Endothelial cell of umbilical vein (primary cell): ENCODE data around the gene NECAB2. TPM values are rescaled to one million over a fixed set of nuclear protein-coding genes. Genes with fewer than 3 reads are reported as not detected.

Experiments
- BruUV-seq: library from RNA; stranded (reverse); fragments of 400-500 nt; replicated peaks from 2 replicates; lab custom pipeline; 2021; lab: Mats Ljungman, UMichigan
- CTCF ChIA-PET: fragments of 300-600, 350-600 bp; sonication (Branson Sonifier 250); formaldehyde crosslinking; loops from one replicate; lab custom pipeline; 2021; ENCODE audit warnings: antibody characterized with exemption, inconsistent platforms; lab: Charles Lee
- POLR2A ChIA-PET: fragments of 300-600, 350-600 bp; sonication (Branson Sonifier 250); formaldehyde crosslinking; loops from one replicate; lab custom pipeline; 2021; ENCODE audit warnings: antibody characterized with exemption, inconsistent platforms; lab: Charles Lee
- DNase-seq: peaks from one replicate; pipeline ENCODE4 v3.0.0-alpha.2; 2011; ENCODE audit warnings: low read depth, low spot score
- FAIRE-seq: peaks from 2 replicates; lab custom pipeline; 2011; peaks lifted over from hg19 to GRCh38; lab: Jason Lieb, UNC
- H2AFZ ChIP-seq: 2 replicates; pipeline ENCODE4 v1.6.0; 2012; ENCODE audit warnings: low read depth, low read length, control low read depth, inconsistent platforms
- H3K27ac ChIP-seq: 2 replicates; pipeline ENCODE4 v1.5.1; 2011; ENCODE audit warnings: low read depth, mild to moderate bottlenecking, control low read depth, low read length, moderate library complexity; ENCODE audit not compliant: insufficient read depth
- H3K27me3 ChIP-seq, 2 experiments: 2 replicates each; pipeline versions ENCODE4 v1.6.0 to v1.6.1; 2011; ENCODE audit warnings: low read length in 2 of 2, mixed read lengths in 1 of 2; ENCODE audit not compliant: control insufficient read depth in 2 of 2, insufficient read depth in 2 of 2
- H3K36me3 ChIP-seq, 2 experiments: 2 replicates in 1 of 2; 3 replicates in 1 of 2; pipeline ENCODE4 v1.5.1; 2011; ENCODE audit warnings: low read length in 2 of 2, mild to moderate bottlenecking in 1 of 2, moderate library complexity in 1 of 2; ENCODE audit not compliant: control insufficient read depth in 2 of 2, insufficient read depth in 2 of 2; ENCODE audit errors: extremely low read depth in 1 of 2
- H3K4me1 ChIP-seq: 3 replicates; pipeline ENCODE4 v1.5.1; 2011; ENCODE audit warnings: mild to moderate bottlenecking, low read length; ENCODE audit not compliant: control insufficient read depth, insufficient read depth; ENCODE audit errors: extremely low read depth
- H3K4me2 ChIP-seq: 2 replicates; pipeline ENCODE4 v1.6.1; 2011; ENCODE audit warnings: low read length, control low read depth, mixed read lengths; ENCODE audit not compliant: insufficient read depth
- H3K4me3 ChIP-seq, 3 experiments: fragments of 200-600 bp in 1 of 3; sonication (generic), shearing (Covaris generic) in 1 of 3; replicated peaks in 1 of 3; 2 replicates each; pipeline ENCODE4 v1.5.1; 2011 to 2016; ENCODE audit warnings: control low read depth in 3 of 3, low read length in 3 of 3, mild to moderate bottlenecking in 2 of 3, inconsistent platforms in 1 of 3, low read depth in 1 of 3, moderate library complexity in 1 of 3; ENCODE audit not compliant: insufficient read depth in 1 of 3
- H3K79me2 ChIP-seq: 2 replicates; pipeline ENCODE4 v1.6.0; 2012; ENCODE audit warnings: low read length, inconsistent platforms; ENCODE audit not compliant: control insufficient read depth, insufficient read depth
- H3K9ac ChIP-seq: replicated peaks from 2 replicates; pipeline ENCODE3; 2011; ENCODE audit warnings: low read length, control low read depth; ENCODE audit not compliant: insufficient read depth; ENCODE audit errors: extremely low read depth
- H3K9me1 ChIP-seq: replicated peaks from 3 replicates; pipeline ENCODE4 v1.6.0; 2011; ENCODE audit warnings: mild to moderate bottlenecking, low read length; ENCODE audit not compliant: control insufficient read depth, insufficient read depth; ENCODE audit errors: extremely low read depth
- H3K9me3 ChIP-seq: replicated peaks from 2 replicates; pipeline ENCODE4 v1.5.1; 2012; ENCODE audit warnings: low read length, inconsistent platforms; ENCODE audit not compliant: control insufficient read depth, insufficient read depth
- H4K20me1 ChIP-seq: replicated peaks from 2 replicates; pipeline ENCODE3; 2011; ENCODE audit warnings: mild to moderate bottlenecking, low read length; ENCODE audit not compliant: control insufficient read depth, insufficient read depth; ENCODE audit errors: extremely low read depth
- CTCF ChIP-seq, 2 donors: IDR thresholded peaks; 1 replicate in 1 of 2; 2 replicates in 1 of 2; pipeline ENCODE4 v1.5.1; 2011; ENCODE audit warnings: low read length in 2 of 2, mild to moderate bottlenecking in 2 of 2, moderate library complexity in 2 of 2, control low read depth in 1 of 2, inconsistent platforms in 1 of 2, low read depth in 1 of 2; ENCODE audit not compliant: insufficient read depth in 1 of 2; ENCODE audit errors: extremely low read depth in 1 of 2
- EZH2 ChIP-seq: IDR thresholded peaks from 2 replicates; pipeline ENCODE4 v1.6.1; 2012; ENCODE audit warnings: borderline replicate concordance, low read depth, mild to moderate bottlenecking, moderate library complexity, low read length, inconsistent platforms; ENCODE audit not compliant: severe bottlenecking
- FOS ChIP-seq: IDR thresholded peaks from 2 replicates; pipeline ENCODE4 v1.6.1; 2011; ENCODE audit warnings: mild to moderate bottlenecking, low read length, moderate library complexity, borderline replicate concordance; ENCODE audit not compliant: insufficient read depth
- GATA2 ChIP-seq: IDR thresholded peaks from 2 replicates; pipeline ENCODE4 v1.7.0; 2011; ENCODE audit warnings: low read depth, mild to moderate bottlenecking, moderate library complexity, mixed read lengths, low read length; ENCODE audit not compliant: insufficient read length, insufficient read depth
- JUN ChIP-seq: IDR thresholded peaks from 2 replicates; pipeline ENCODE4 v1.6.1; 2011; ENCODE audit warnings: borderline replicate concordance, low read depth; ENCODE audit not compliant: insufficient read length, insufficient read depth
- MAX ChIP-seq: IDR thresholded peaks from 2 replicates; pipeline ENCODE4 v1.6.1; 2011; ENCODE audit not compliant: insufficient read depth, insufficient read length
- MYC ChIP-seq: IDR thresholded peaks from one replicate; pipeline ENCODE4 v1.6.1; 2011; ENCODE audit warnings: mild to moderate bottlenecking, low read depth, low read length
- POLR2A ChIP-seq: IDR thresholded peaks from 2 replicates; pipeline ENCODE4 v1.6.1; 2012; ENCODE audit warnings: low read depth, mild to moderate bottlenecking, control low read depth, low read length
- POLR2AphosphoS5 ChIP-seq: IDR thresholded peaks from 2 replicates; pipeline ENCODE4 v1.6.1; 2012; ENCODE audit warnings: low read depth, mild to moderate bottlenecking, control low read depth, low read length, moderate library complexity; ENCODE audit not compliant: insufficient read depth
- dilution Hi-C: fragments of 300-500 bp; cut with MboI; formaldehyde crosslinking; loops from one replicate; pipeline ENCODE4 v1.15.0; 2019; ENCODE audit warnings: low sequenced_read_pairs; ENCODE audit not compliant: extremely low pct_ligation_motif_present
- intact Hi-C: fragments of 100-400 bp; cut with micrococcal nuclease; formaldehyde crosslinking; loops from one replicate; pipeline ENCODE4 v1.10.0; 2022
- polyA plus RNA-seq, 4 experiments: library from polyadenylated mRNA; depleted of rRNA in 3 of 4; stranded (reverse) in 3 of 4; unstranded in 1 of 4; fragments of >200 nt; gene quantifications; 2 replicates each; pipeline versions ENCODE4 v1.2.1 to v1.2.3, GENCODE V29; 2011 to 2012; ENCODE audit warnings: missing spikeins in 1 of 4
- total RNA-seq: library from RNA; stranded (reverse); gene quantifications from 2 replicates; pipeline ENCODE4 v1.2.3, GENCODE V29; 2021

Gene NECAB2
- total and polyA plus RNA-seq, 2 donors (not counting 3 experiments of a cell fraction or from before 2014, with no cell fraction given), result 0.26 to 0.31 TPM

- dilution Hi-C loops (no loop called here), intact Hi-C loops (no loop called here)
- H3K4me2 ChIP-seq, result no peak overlapping the region
- no peaks in the 10 kb centered on the region for H3K79me2 ChIP-seq
- no TSS peak for BruUV-seq
- POLR2A ChIA-PET, result no interaction called here
- H3K4me1 ChIP-seq, result no peaks in the 10 kb centered on the region
- no peaks in the 10 kb centered on the region for H3K9me3 ChIP-seq
- TF ChIP-seq POLR2AphosphoS5 (no peak), EZH2 (no peak), JUN (no peak), CTCF (IDR thresholded peaks at IDR 0.05; ENCODE audit: extremely low read depth in 1 of 2, insufficient read depth in 1 of 2, low read depth in 1 of 2, low read length in 2 of 2) (no peak), POLR2A (no peak), MYC (no peak), MAX (no peak), GATA2 (no peak), FOS (no peak)
- FAIRE-seq, result no peak
- H2AFZ ChIP-seq, result no peak overlapping the region
- H3K27ac ChIP-seq, result no peak overlapping the region
- H3K9me1 ChIP-seq, result no peaks in the 10 kb centered on the region
- no peak overlapping the region for H3K9ac ChIP-seq
- peaks cover 0 to 1% of the 10 kb centered on the region in 2 experiments for H3K27me3 ChIP-seq
- H3K4me3 ChIP-seq, result no peak overlapping the region
- no peaks in the 10 kb centered on the region for H3K36me3 ChIP-seq
- no peaks in the 10 kb centered on the region for H4K20me1 ChIP-seq
- CTCF ChIA-PET, result interaction anchor here (0.7 kb wide), 2 partner anchors 428 to 1368 kb away, joined by 3 to 4 read pairs; no protein-coding TSS in a partner anchor
- no peak for DNase-seq
These were observed 39.9 kb downstream of the NECAB2 start for GRCh38 chr16:84007965-84008364.
